Effector CD4-positive, alpha-beta T cell (primary cell): ENCODE data around the gene SLAIN1.

Experiments used
- DNase-seq: peaks from one replicate; pipeline ENCODE4 v3.0.0-alpha.2; 2020

The SLAIN1 gene

GRCh38 chr13:77751513-77752456 is 54.3 kb downstream of the SLAIN1 start:
- DNase-seq: peak; percentile 27

DNA sequence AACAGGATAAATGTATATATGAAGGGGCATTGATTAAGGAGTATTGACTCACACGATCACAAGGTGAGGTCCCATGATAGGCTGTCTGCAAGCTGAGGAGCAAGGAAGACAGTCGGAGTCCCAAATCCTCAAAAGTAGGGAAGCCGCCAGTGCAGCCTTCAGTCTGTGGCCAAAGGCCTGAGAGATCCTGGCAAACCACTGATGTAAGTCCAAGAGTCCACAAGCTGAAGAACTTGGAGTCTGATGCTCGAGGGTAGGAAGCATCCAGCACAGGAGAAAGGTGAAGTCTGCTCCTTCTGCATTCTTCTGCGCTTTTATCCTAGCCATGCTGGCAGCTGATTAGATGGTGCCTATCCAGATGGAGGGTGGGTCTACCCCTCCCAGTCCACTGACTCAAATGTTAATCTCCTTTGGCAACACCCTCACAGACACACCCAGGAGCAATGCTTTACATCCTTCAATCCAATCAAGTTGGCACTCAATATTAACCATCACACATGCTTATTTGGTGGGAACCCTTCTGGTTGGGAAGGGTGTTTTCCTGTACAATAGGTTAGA is 55.1 kb downstream of the SLAIN1 start:
- no peak for DNase-seq

DNA sequence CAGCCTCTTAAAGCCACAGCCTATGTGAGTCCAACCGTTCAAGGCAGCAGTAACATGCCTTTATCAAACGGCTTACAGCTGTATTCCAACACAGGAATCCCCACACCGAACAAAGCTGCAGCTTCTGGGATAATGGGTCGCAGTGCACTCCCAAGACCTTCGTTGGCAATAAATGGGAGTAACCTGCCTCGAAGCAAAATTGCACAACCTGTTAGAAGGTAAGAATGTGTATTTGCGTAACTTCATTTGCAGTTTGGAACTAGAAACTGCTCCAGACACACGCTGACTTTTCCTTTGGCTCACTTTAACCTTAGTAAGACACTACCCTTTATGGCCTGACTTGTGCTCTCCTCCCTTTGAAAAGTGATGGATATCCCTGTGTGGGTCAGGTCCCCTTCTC is 63.4 kb downstream of the SLAIN1 start:
- DNase-seq: no peak

DNA sequence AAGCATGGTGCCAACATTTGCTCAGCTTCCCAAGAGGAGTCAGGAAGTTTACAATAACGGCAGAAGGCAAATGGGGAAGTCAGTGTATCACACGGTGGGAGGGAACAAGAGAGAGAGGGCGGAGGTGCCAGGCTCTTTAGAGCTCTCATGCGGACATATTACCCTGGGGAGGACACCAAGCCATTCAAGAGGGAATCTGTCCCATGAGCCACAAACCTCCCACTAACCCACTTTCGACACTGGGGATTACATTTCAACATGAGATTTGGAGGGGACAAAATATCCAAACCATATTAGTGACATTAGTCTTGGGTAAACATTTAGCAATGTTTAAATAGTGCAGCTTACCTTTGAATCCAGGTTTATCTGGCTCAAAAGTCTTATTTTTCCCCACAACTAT is 69.9 kb downstream of the SLAIN1 start:
- no peak for DNase-seq

DNA sequence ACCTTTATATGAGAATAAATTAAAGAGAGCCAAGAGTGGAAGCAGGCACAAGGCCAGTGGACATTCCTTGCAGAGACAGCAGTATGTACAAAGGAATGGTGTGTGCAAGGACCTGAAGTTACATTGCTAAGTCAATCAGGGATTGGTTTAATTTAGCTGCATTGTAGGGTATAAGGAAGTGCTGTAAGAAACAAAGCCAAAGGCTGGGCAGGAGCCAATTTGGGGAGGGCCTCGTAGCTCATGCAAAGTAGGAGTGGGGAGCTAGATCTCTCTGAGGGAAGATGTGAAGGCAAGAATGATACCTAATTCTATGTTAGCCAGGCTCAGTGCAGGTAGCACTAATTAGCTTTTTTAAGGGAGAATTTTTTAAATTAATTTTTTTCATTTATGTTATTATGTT is 76.7 kb downstream of the SLAIN1 start:
- DNase-seq: no peak

GRCh38 chr13:77776704-77777103 is 79.2 kb downstream of the SLAIN1 start:
- no peak for DNase-seq

- no peak for DNase-seq
Measured at GRCh38 chr13:77779552-77780272, 82.2 kb downstream of the SLAIN1 start.

- DNase-seq: no peak
Measured at GRCh38 chr13:77781808-77782207, 84.3 kb downstream of the SLAIN1 start.

- DNase-seq: no peak
Measured at GRCh38 chr13:77784515-77784914, 87.0 kb downstream of the SLAIN1 start.

DNA sequence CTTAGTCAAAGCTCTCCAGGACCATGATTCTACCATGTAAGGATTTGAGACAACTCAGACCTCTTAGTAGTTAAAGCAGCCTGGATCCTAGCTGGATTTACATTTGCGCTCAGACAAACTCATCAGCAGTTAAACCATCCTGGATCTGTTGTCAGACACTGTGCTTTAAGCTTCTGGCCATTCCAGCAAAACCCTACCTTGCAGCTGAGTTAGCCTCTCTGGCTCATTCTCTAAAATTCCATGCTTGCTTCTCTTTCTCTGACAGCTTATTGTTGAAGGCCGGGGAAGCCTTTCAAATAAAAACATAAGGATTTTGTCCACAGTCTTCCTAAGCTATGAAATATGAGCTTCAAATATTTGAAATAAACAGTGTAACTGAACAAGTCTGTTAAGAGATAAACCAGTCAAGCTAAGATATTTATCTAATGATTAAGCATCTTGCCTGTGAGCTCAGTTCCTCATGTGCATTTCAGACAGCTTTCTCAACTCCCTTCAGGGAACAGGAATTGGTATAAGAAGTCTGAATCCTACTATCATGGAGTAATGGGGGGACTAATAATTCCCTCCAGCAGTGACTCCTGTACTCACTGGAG is 89.3 kb downstream of the SLAIN1 start:
- no peak for DNase-seq

GRCh38 chr13:77789376-77789775 is 91.9 kb downstream of the SLAIN1 start:
- DNase-seq: no peak

GRCh38 chr13:77800219-77800618 is 102.7 kb downstream of the SLAIN1 start:
- DNase-seq: no peak

- DNase-seq: no peak
Measured at GRCh38 chr13:77806518-77806917, 109.0 kb downstream of the SLAIN1 start.

GRCh38 chr13:77807431-77808135 is 110.1 kb downstream of the SLAIN1 start:
- no peak for DNase-seq

DNA sequence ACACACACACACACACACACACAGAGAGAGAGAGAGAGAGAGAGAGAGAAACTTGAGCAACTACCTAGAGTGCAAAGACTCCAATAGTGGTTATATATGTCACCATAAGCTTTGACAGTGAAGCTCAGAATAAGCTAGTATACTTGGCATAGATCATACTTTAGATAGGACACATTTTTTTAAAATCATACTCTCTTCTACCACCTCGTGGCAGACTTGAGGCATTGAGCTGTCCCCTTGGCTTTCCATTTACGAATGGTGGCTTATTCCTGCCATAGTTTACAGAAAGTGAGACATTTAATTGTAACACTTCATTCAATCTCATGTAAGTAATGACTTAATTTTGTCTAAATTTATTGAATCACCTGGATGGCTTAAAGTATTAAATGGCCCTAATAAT is 112.9 kb downstream of the SLAIN1 start:
- DNase-seq: no peak

GRCh38 chr13:77810878-77811277 is 113.4 kb downstream of the SLAIN1 start:
- DNase-seq: no peak

DNA sequence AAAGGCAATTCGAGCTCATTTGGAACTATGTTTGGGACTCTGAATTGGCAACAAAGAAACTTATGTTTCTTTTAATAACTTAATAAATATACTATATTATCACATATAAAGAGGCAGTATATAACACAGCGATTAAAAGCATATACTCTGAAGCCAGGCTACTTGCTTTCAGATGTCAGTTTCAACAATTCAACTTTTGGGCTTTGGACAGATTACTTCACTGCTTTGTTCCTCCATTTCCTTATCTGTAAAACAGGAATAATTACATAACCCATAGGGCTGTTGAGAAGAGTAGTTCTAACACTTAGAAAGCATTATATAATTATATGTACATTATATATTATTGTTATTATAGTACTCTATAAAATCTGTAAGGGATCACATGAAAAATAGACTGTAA is 113.9 kb downstream of the SLAIN1 start:
- DNase-seq: no peak

DNA sequence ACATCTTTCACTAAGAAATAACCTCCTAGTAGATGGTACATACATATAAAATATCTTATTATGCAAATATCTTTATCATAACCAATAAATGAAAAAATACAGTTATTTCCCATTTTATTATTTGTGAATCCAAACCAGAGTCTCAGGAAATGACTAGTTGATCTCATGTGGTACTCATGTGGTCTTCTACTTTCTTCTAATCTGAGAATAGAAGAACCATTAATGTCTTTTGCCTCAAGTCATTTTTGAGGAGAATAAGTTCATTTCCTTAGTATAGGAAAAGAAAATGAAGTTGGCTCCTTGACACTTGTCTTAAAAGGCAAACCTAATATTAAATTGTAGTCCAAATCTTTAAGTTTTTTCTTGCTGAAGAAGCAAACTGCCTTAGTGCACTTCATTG is 114.5 kb downstream of the SLAIN1 start:
- DNase-seq: no peak
